C4-2B (cell line): ENCODE results near the gene ATF2.

Source experiments
- H3K27ac ChIP-seq: fragments of 450-650 bp; 2 replicates; pipeline ENCODE4 v1.5.1; 2017
- CTCF ChIP-seq: fragments of 450-650 bp; conservative IDR thresholded peaks from 2 replicates; pipeline ENCODE4 v1.5.1; 2017; ENCODE audit warnings: mild to moderate bottlenecking
- ZFX ChIP-seq: fragments of 450-650 bp; IDR thresholded peaks from 2 replicates; pipeline ENCODE4 v1.6.1; 2017

The ATF2 gene

DNA sequence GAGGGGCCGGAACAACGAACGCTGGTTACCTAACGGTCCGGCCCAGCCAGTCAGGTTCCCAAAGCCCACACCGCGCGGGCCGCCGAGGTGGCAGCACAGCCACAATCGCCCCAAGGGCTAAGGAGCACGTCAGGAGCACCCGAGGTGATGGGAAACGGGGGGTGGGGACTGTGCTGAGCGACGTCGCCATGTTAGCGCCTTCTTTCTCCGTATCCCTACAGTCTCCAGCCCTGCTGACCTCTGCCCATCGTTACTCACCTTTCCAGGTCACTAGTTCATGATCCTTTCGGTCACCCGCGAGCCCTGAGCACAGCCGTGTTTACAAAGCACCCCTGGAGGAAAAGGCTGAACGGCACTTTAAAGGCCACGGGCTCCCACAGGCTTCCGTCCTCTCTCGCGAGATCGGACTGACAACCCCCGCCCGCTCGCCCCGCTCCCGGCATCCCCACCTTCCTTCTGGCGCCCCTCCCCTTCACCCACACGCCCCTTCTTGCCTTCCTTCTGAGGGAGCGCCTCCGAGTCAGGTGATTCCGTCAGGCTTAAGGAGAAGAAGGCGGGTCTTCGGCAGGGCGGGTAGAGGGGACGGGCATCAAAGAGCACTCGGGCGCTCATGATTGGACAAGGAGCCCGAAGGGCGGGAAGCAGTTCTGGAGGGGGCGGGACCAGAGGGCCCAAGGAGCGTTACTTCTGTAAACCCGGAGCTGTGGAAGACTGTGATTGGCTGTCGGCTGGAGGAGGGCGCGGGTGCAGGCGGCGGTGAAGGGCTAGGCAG, at the start of gene ATF2:
Gene ATF2 (minus strand): TSS at position 412 of the 772 bp plus-strand sequence. CDS start 31,760 bp downstream, outside the sequence.
- TF ChIP-seq CTCF (no peak), ZFX (peak; percentile 29; the same call in 1 of the 2 replicates)
- H3K27ac ChIP-seq, result peak within 1 kb of the TSS; percentile 80

- TF ChIP-seq CTCF (no peak), ZFX (no peak)
- no peak overlapping the region for H3K27ac ChIP-seq
Measured at GRCh38 chr2:175207741-175208438, 39.9 kb upstream of the ATF2 start.

- TF ChIP-seq CTCF (no peak), ZFX (no peak)
- H3K27ac ChIP-seq, result no peak overlapping the region
Measured at GRCh38 chr2:175206866-175207265, 38.9 kb upstream of the ATF2 start.

DNA sequence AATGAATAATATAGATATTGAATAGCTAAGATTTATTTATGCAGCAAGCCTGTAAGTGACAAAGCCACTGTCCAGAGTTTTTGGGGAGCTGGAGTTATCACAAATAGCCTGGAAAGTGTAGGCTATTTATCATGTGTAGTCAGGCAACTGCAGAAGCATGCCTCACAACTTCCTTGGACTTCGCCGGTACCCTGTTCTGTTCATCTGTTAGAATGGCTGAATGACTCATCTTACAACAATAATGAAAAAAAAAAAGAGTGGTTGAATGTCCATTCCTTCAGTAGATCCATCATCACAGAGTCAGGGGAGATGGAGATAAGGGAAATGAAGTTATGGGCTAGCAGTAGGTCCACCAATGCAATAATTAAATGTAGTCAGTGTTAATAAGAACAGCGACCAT, 37.5 kb upstream of the ATF2 start:
- TF ChIP-seq ZFX (no peak), CTCF (no peak)
- H3K27ac ChIP-seq, result no peak overlapping the region

- no peak for TF ChIP-seq ZFX
- TF ChIP-seq CTCF, result peak; percentile 76
- no peak overlapping the region for H3K27ac ChIP-seq
Measured at GRCh38 chr2:175203621-175204496, 35.9 kb upstream of the ATF2 start.

DNA sequence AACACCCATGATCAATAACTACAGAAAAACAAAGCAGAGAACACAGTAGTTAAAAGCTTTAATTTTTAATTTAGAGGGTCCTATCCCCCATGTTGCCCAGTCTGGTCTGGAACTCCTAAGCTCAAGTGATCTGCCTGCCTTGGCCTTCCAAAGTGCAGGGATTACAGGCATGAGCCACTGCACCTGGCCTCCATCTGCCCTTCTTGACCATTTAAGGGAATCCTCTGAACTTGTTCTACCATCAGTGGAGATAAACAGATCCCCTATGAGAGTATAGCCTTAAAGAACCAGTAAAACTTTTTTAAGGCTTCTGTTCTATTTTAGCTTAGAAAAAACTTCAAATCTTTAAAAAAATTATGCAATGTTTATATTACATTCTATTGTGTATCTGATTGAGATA, 27.0 kb upstream of the ATF2 start:
- TF ChIP-seq ZFX, result no peak
- no peak for TF ChIP-seq CTCF

More for the DNA sequence above, 27.0 kb upstream of the ATF2 start:
- H3K27ac ChIP-seq, result no peak overlapping the region
